Uterus (tissue), 2 donors: ENCODE results near the gene PIM1.

ENCODE experiments used
- CTCF ChIP-seq, 4 experiments: fragments of 200-600 bp in 2 of 4; fragments of 450-650 bp in 2 of 4; sonication (generic) in 2 of 4; IDR thresholded peaks; one replicate each; pipeline ENCODE4 v1.5.1; 2016 to 2019; ENCODE audit warnings: antibody characterized with exemption in 4 of 4, mild to moderate bottlenecking in 2 of 4, moderate library complexity in 1 of 4
- POLR2A ChIP-seq, 2 donors: fragments of 450-650 bp; IDR thresholded peaks; one replicate each; pipeline ENCODE4 v1.6.1; 2016; ENCODE audit warnings: antibody characterized with exemption in 2 of 2, mild to moderate bottlenecking in 1 of 2, moderate library complexity in 1 of 2

GRCh38 chr6:37149745-37150144 lies 20.2 kb upstream of the PIM1 start:
- TF ChIP-seq POLR2A (IDR thresholded peaks at IDR 0.05), result no peak
- TF ChIP-seq CTCF (IDR thresholded peaks at IDR 0.05), result no peak
